ENCODE measurements around the gene TMPRSS2.

TMPRSS2 gene

GRCh38 chr21:41443562-41443961, 64.4 kb downstream of the TMPRSS2 start:
- H3K9ac ChIP-seq (ENCODE audit: low read length), result no peak overlapping the region
- no peaks in the 10 kb centered on the region for H3K9me3 ChIP-seq (ENCODE audit: control insufficient read depth, low read length)
- DNase-seq (ENCODE audit: low read depth), result no peak
- H3K4me3 ChIP-seq (ENCODE audit: low read length), result no peak overlapping the region
- H3K4me1 ChIP-seq (ENCODE audit: control insufficient read depth, insufficient read depth, low read length), result no peaks in the 10 kb centered on the region
- no peaks in the 10 kb centered on the region for H3K27me3 ChIP-seq (replicated peaks; ENCODE audit: control insufficient read depth, insufficient read depth, low read length)
- no peaks in the 10 kb centered on the region for H3K36me3 ChIP-seq (ENCODE audit: control insufficient read depth, insufficient read depth, low read length, severe bottlenecking)

GRCh38 chr21:41442481-41443186, 65.3 kb downstream of the TMPRSS2 start:
- Histone ChIP-seq H3K9me3 (ENCODE audit: control insufficient read depth, low read length) (no peaks in the 10 kb centered on the region), H3K9ac (ENCODE audit: low read length) (no peak overlapping the region), H3K4me1 (ENCODE audit: control insufficient read depth, insufficient read depth, low read length) (no peaks in the 10 kb centered on the region), H3K36me3 (ENCODE audit: control insufficient read depth, insufficient read depth, low read length, severe bottlenecking) (no peaks in the 10 kb centered on the region), H3K27me3 (replicated peaks; ENCODE audit: control insufficient read depth, insufficient read depth, low read length) (no peaks in the 10 kb centered on the region), H3K4me3 (ENCODE audit: low read length) (no peak overlapping the region)
- DNase-seq (ENCODE audit: low read depth), result no peak

GRCh38 chr21:41441546-41441945, 66.4 kb downstream of the TMPRSS2 start:
- no peaks in the 10 kb centered on the region for H3K27me3 ChIP-seq (replicated peaks; ENCODE audit: control insufficient read depth, insufficient read depth, low read length)
- H3K4me3 ChIP-seq (ENCODE audit: low read length), result no peak overlapping the region
- no peaks in the 10 kb centered on the region for H3K4me1 ChIP-seq (ENCODE audit: control insufficient read depth, insufficient read depth, low read length)
- no peaks in the 10 kb centered on the region for H3K9me3 ChIP-seq (ENCODE audit: control insufficient read depth, low read length)
- H3K36me3 ChIP-seq (ENCODE audit: control insufficient read depth, insufficient read depth, low read length, severe bottlenecking), result peaks cover 2% of the 10 kb centered on the region
- DNase-seq (ENCODE audit: low read depth), result no peak
- H3K9ac ChIP-seq (ENCODE audit: low read length), result no peak overlapping the region

- Histone ChIP-seq H3K36me3 (ENCODE audit: control insufficient read depth, insufficient read depth, low read length, severe bottlenecking) (peaks cover 10% of the 10 kb centered on the region), H3K9ac (ENCODE audit: low read length) (no peak overlapping the region), H3K4me3 (ENCODE audit: low read length) (no peak overlapping the region), H3K4me1 (ENCODE audit: control insufficient read depth, insufficient read depth, low read length) (no peaks in the 10 kb centered on the region), H3K9me3 (ENCODE audit: control insufficient read depth, low read length) (peaks cover 8% of the 10 kb centered on the region), H3K27me3 (replicated peaks; ENCODE audit: control insufficient read depth, insufficient read depth, low read length) (no peaks in the 10 kb centered on the region)
- DNase-seq (ENCODE audit: low read depth), result no peak
Measured at GRCh38 chr21:41439248-41439647, 68.7 kb downstream of the TMPRSS2 start.

- peaks cover 10% of the 10 kb centered on the region for H3K36me3 ChIP-seq (ENCODE audit: control insufficient read depth, insufficient read depth, low read length, severe bottlenecking)
- no peaks in the 10 kb centered on the region for H3K27me3 ChIP-seq (replicated peaks; ENCODE audit: control insufficient read depth, insufficient read depth, low read length)
- H3K4me1 ChIP-seq (ENCODE audit: control insufficient read depth, insufficient read depth, low read length), result no peaks in the 10 kb centered on the region
- DNase-seq (ENCODE audit: low read depth), result no peak
- H3K9me3 ChIP-seq (ENCODE audit: control insufficient read depth, low read length), result peaks cover 8% of the 10 kb centered on the region
- no peak overlapping the region for H3K4me3 ChIP-seq (ENCODE audit: low read length)
- no peak overlapping the region for H3K9ac ChIP-seq (ENCODE audit: low read length)
Measured at GRCh38 chr21:41438425-41439113, 69.4 kb downstream of the TMPRSS2 start.

- no peak for DNase-seq (ENCODE audit: low read depth)
- no peaks in the 10 kb centered on the region for H3K4me1 ChIP-seq (ENCODE audit: control insufficient read depth, insufficient read depth, low read length)
- peaks cover 8% of the 10 kb centered on the region for H3K9me3 ChIP-seq (ENCODE audit: control insufficient read depth, low read length)
- no peak overlapping the region for H3K4me3 ChIP-seq (ENCODE audit: low read length)
- no peak overlapping the region for H3K9ac ChIP-seq (ENCODE audit: low read length)
- H3K36me3 ChIP-seq (ENCODE audit: control insufficient read depth, insufficient read depth, low read length, severe bottlenecking), result peaks cover 10% of the 10 kb centered on the region
- no peaks in the 10 kb centered on the region for H3K27me3 ChIP-seq (replicated peaks; ENCODE audit: control insufficient read depth, insufficient read depth, low read length)
Measured at GRCh38 chr21:41437729-41438128, 70.2 kb downstream of the TMPRSS2 start.

GRCh38 chr21:41435706-41436105, 72.3 kb downstream of the TMPRSS2 start:
- Histone ChIP-seq H3K4me1 (ENCODE audit: control insufficient read depth, insufficient read depth, low read length) (no peaks in the 10 kb centered on the region), H3K9ac (ENCODE audit: low read length) (no peak overlapping the region), H3K27me3 (replicated peaks; ENCODE audit: control insufficient read depth, insufficient read depth, low read length) (no peaks in the 10 kb centered on the region), H3K4me3 (ENCODE audit: low read length) (no peak overlapping the region), H3K36me3 (ENCODE audit: control insufficient read depth, insufficient read depth, low read length, severe bottlenecking) (peaks cover 10% of the 10 kb centered on the region), H3K9me3 (ENCODE audit: control insufficient read depth, low read length) (peaks cover 8% of the 10 kb centered on the region)
- no peak for DNase-seq (ENCODE audit: low read depth)

- H3K9me3 ChIP-seq (ENCODE audit: control insufficient read depth, low read length), result peaks cover 8% of the 10 kb centered on the region
- H3K27me3 ChIP-seq (replicated peaks; ENCODE audit: control insufficient read depth, insufficient read depth, low read length), result no peaks in the 10 kb centered on the region
- H3K9ac ChIP-seq (ENCODE audit: low read length), result no peak overlapping the region
- H3K4me1 ChIP-seq (ENCODE audit: control insufficient read depth, insufficient read depth, low read length), result no peaks in the 10 kb centered on the region
- DNase-seq (ENCODE audit: low read depth), result no peak
- H3K4me3 ChIP-seq (ENCODE audit: low read length), result no peak overlapping the region
- H3K36me3 ChIP-seq (ENCODE audit: control insufficient read depth, insufficient read depth, low read length, severe bottlenecking), result peaks cover 10% of the 10 kb centered on the region
Measured at GRCh38 chr21:41433566-41433965, 74.4 kb downstream of the TMPRSS2 start.

GRCh38 chr21:41432562-41433460, 75.1 kb downstream of the TMPRSS2 start:
- no peak overlapping the region for H3K9ac ChIP-seq (ENCODE audit: low read length)
- DNase-seq (ENCODE audit: low read depth), result no peak
- peaks cover 10% of the 10 kb centered on the region for H3K36me3 ChIP-seq (ENCODE audit: control insufficient read depth, insufficient read depth, low read length, severe bottlenecking)
- H3K27me3 ChIP-seq (replicated peaks; ENCODE audit: control insufficient read depth, insufficient read depth, low read length), result no peaks in the 10 kb centered on the region
- peaks cover 8% of the 10 kb centered on the region for H3K9me3 ChIP-seq (ENCODE audit: control insufficient read depth, low read length)
- H3K4me1 ChIP-seq (ENCODE audit: control insufficient read depth, insufficient read depth, low read length), result no peaks in the 10 kb centered on the region
- H3K4me3 ChIP-seq (ENCODE audit: low read length), result no peak overlapping the region

- H3K4me3 ChIP-seq (ENCODE audit: low read length), result no peak overlapping the region
- DNase-seq (ENCODE audit: low read depth), result no peak
- H3K36me3 ChIP-seq (ENCODE audit: control insufficient read depth, insufficient read depth, low read length, severe bottlenecking), result peaks cover 10% of the 10 kb centered on the region
- no peaks in the 10 kb centered on the region for H3K4me1 ChIP-seq (ENCODE audit: control insufficient read depth, insufficient read depth, low read length)
- peaks cover 8% of the 10 kb centered on the region for H3K9me3 ChIP-seq (ENCODE audit: control insufficient read depth, low read length)
- peaks cover 7% of the 10 kb centered on the region for H3K27me3 ChIP-seq (replicated peaks; ENCODE audit: control insufficient read depth, insufficient read depth, low read length)
- H3K9ac ChIP-seq (ENCODE audit: low read length), result no peak overlapping the region
Measured at GRCh38 chr21:41431788-41432548, 76.0 kb downstream of the TMPRSS2 start.
